Neural progenitor cell (in vitro differentiated cells): Measurements from ENCODE around the gene SPOCK1. TPM values are rescaled to one million over a fixed set of nuclear protein-coding genes. Genes with fewer than 3 reads are reported as not detected.

Experiments used
- DNase-seq: peaks from one replicate; pipeline ENCODE4 v3.0.0-alpha.2; 2016; ENCODE audit warnings: low spot score
- H2AFZ ChIP-seq: fragments of 200-600 bp; sonication (generic); replicated peaks from 2 replicates; pipeline ENCODE4 v1.6.1; 2016; ENCODE audit warnings: antibody characterized with exemption
- H3F3A ChIP-seq: fragments of 200-600 bp; sonication (generic); 2 replicates; pipeline ENCODE4 v1.6.1; 2016; ENCODE audit warnings: antibody characterized with exemption, low read depth
- H3K27ac ChIP-seq: fragments of 200-600 bp; sonication (generic); 2 replicates; pipeline ENCODE4 v1.5.1; 2016; ENCODE audit warnings: mild to moderate bottlenecking
- H3K27me3 ChIP-seq: fragments of 200-600 bp; sonication (generic); 2 replicates; pipeline ENCODE4 v1.6.1; 2016; ENCODE audit warnings: mild to moderate bottlenecking, moderate library complexity
- H3K36me3 ChIP-seq: fragments of 200-600 bp; sonication (generic); 2 replicates; pipeline ENCODE4 v1.5.1; 2016
- H3K4me1 ChIP-seq: fragments of 200-600 bp; sonication (generic); 2 replicates; pipeline ENCODE4 v1.6.1; 2016; ENCODE audit warnings: mixed run types
- H3K4me2 ChIP-seq: fragments of 200-600 bp; sonication (generic); 2 replicates; pipeline ENCODE4 v1.6.1; 2016
- H3K4me3 ChIP-seq: fragments of 200-600 bp; sonication (generic); 2 replicates; pipeline ENCODE4 v1.5.1; 2016
- H3K79me2 ChIP-seq: fragments of 200-600 bp; sonication (generic); 2 replicates; pipeline ENCODE4 v1.6.1; 2016; ENCODE audit warnings: low read depth
- H3K9ac ChIP-seq: fragments of 200-600 bp; sonication (generic); 2 replicates; pipeline ENCODE4 v1.6.1; 2016
- H3K9me3 ChIP-seq: fragments of 200-600 bp; sonication (generic); 2 replicates; pipeline ENCODE4 v1.5.1; 2016; ENCODE audit warnings: low read depth
- H4K20me1 ChIP-seq: fragments of 200-600 bp; sonication (generic); 2 replicates; pipeline ENCODE4 v1.6.1; 2016; ENCODE audit warnings: low read depth
- H3K27ac Mint-ChIP-seq: 3 replicates; pipeline ENCODE4 v1.8.0; 2021; ENCODE audit warnings: mixed read lengths
- H3K27me3 Mint-ChIP-seq: 2 replicates; pipeline ENCODE4 v1.8.0; 2022; ENCODE audit warnings: low read depth, mild to moderate bottlenecking, inconsistent platforms, moderate library complexity, mixed read lengths; ENCODE audit not compliant: insufficient read depth
- H3K36me3 Mint-ChIP-seq: 3 replicates; pipeline ENCODE4 v1.8.0; 2021; ENCODE audit warnings: mixed read lengths
- H3K4me1 Mint-ChIP-seq: 3 replicates; pipeline ENCODE4 v1.8.0; 2021; ENCODE audit warnings: mixed read lengths
- H3K4me3 Mint-ChIP-seq: 3 replicates; pipeline ENCODE4 v1.8.0; 2021; ENCODE audit warnings: mild to moderate bottlenecking, moderate library complexity, mixed read lengths
- H3K9me3 Mint-ChIP-seq: 3 replicates; pipeline ENCODE4 v1.8.0; 2020; ENCODE audit warnings: mixed read lengths
- CTCF ChIP-seq: fragments of 200-600 bp; sonication (generic); IDR thresholded peaks from 2 replicates; pipeline ENCODE4 v1.5.1; 2017; ENCODE audit warnings: antibody characterized with exemption, mild to moderate bottlenecking
- EZH2 ChIP-seq: fragments of 200-600 bp; sonication (generic); IDR thresholded peaks from 2 replicates; pipeline ENCODE4 v1.6.1; 2017; ENCODE audit warnings: antibody characterized with exemption, mild to moderate bottlenecking, moderate library complexity
- EZH2phosphoT487 ChIP-seq: fragments of 200-600 bp; sonication (generic); IDR thresholded peaks from 2 replicates; pipeline ENCODE4 v1.6.1; 2017; ENCODE audit warnings: antibody characterized with exemption
- total RNA-seq: library from RNA; depleted of rRNA; stranded (reverse); fragments of >200 nt; gene quantifications from 2 replicates; pipeline ENCODE4 v1.2.3, GENCODE V29; 2015; ENCODE audit warnings: low replicate concordance

The SPOCK1 gene
- total RNA-seq, 1 donor from 2014 or later: 6.9 TPM

GRCh38 chr5:137516251-137516797 lies 17.2 kb upstream of the SPOCK1 start:
- Mint-ChIP-seq H3K4me3 (no peak overlapping the region), H3K9me3 (no peaks in the 10 kb centered on the region), H3K4me1 (no peaks in the 10 kb centered on the region), H3K36me3 (no peaks in the 10 kb centered on the region), H3K27me3 (peaks cover 3% of the 10 kb centered on the region), H3K27ac (no peak overlapping the region)
- Histone ChIP-seq H3K79me2 (no peaks in the 10 kb centered on the region), H3F3A (no peaks in the 10 kb centered on the region), H3K4me3 (no peak overlapping the region), H3K27me3 (no peaks in the 10 kb centered on the region), H3K36me3 (no peaks in the 10 kb centered on the region), H4K20me1 (no peaks in the 10 kb centered on the region), H3K4me2 (no peak overlapping the region), H2AFZ (no peak overlapping the region), H3K27ac (no peak overlapping the region), H3K9me3 (no peaks in the 10 kb centered on the region), H3K4me1 (no peaks in the 10 kb centered on the region), H3K9ac (no peak overlapping the region)
- no peak for TF ChIP-seq EZH2
- TF ChIP-seq EZH2phosphoT487: no peak
- TF ChIP-seq CTCF: no peak
- DNase-seq: no peak

- Histone ChIP-seq H3K36me3 (no peaks in the 10 kb centered on the region), H3K9ac (no peak overlapping the region), H3K9me3 (no peaks in the 10 kb centered on the region), H3K4me3 (no peak overlapping the region), H4K20me1 (no peaks in the 10 kb centered on the region), H3K27me3 (no peaks in the 10 kb centered on the region), H3F3A (no peaks in the 10 kb centered on the region), H3K79me2 (no peaks in the 10 kb centered on the region), H2AFZ (no peak overlapping the region), H3K4me1 (no peaks in the 10 kb centered on the region), H3K27ac (no peak overlapping the region), H3K4me2 (no peak overlapping the region)
- DNase-seq: no peak
- TF ChIP-seq CTCF (no peak), EZH2 (no peak), EZH2phosphoT487 (no peak)
- H3K4me1 Mint-ChIP-seq: no peaks in the 10 kb centered on the region
- no peak overlapping the region for H3K27ac Mint-ChIP-seq
- H3K36me3 Mint-ChIP-seq: no peaks in the 10 kb centered on the region
- no peaks in the 10 kb centered on the region for H3K27me3 Mint-ChIP-seq
- H3K9me3 Mint-ChIP-seq: no peaks in the 10 kb centered on the region
- H3K4me3 Mint-ChIP-seq: no peak overlapping the region
Observed at GRCh38 chr5:137515238-137515637, 16.1 kb upstream of the SPOCK1 start.

- Mint-ChIP-seq H3K36me3 (no peaks in the 10 kb centered on the region), H3K27me3 (peaks cover 2% of the 10 kb centered on the region)
- no peaks in the 10 kb centered on the region for H3K36me3 ChIP-seq
Observed at GRCh38 chr5:137510671-137511070, 11.5 kb upstream of the SPOCK1 start.

More at GRCh38 chr5:137510671-137511070, 11.5 kb upstream of the SPOCK1 start:
- no peaks in the 10 kb centered on the region for H3K9me3 ChIP-seq
- Mint-ChIP-seq H3K4me3 (no peak overlapping the region), H3K9me3 (no peaks in the 10 kb centered on the region), H3K4me1 (peaks cover 10% of the 10 kb centered on the region), H3K27ac (no peak overlapping the region)
- H3K79me2 ChIP-seq: no peaks in the 10 kb centered on the region
- no peaks in the 10 kb centered on the region for H3K27me3 ChIP-seq
- H3K4me3 ChIP-seq: no peak overlapping the region
- no peak overlapping the region for H3K27ac ChIP-seq
- no peak for TF ChIP-seq CTCF
- no peak for TF ChIP-seq EZH2
- TF ChIP-seq EZH2phosphoT487: no peak
- no peak overlapping the region for H3K4me2 ChIP-seq
- no peak overlapping the region for H2AFZ ChIP-seq
- H4K20me1 ChIP-seq: no peaks in the 10 kb centered on the region
- peaks cover 5% of the 10 kb centered on the region for H3K4me1 ChIP-seq
- no peak for DNase-seq
- no peaks in the 10 kb centered on the region for H3F3A ChIP-seq
- H3K9ac ChIP-seq: no peak overlapping the region
